GM10248 (cell line): ENCODE measurements around the gene CACNB4.

ENCODE experiments used
- CTCF ChIA-PET: fragments of 300-600 bp; sonication (Branson Sonifier 250); formaldehyde crosslinking; extraction: SDS; loops from one replicate; lab custom pipeline; 2021; ENCODE audit warnings: antibody characterized with exemption; lab: Yijun Ruan, JAX
- POLR2A ChIA-PET: fragments of 350-650 bp; sonication (Branson Sonifier 250); formaldehyde crosslinking; extraction: SDS; loops from one replicate; lab custom pipeline; 2020; ENCODE audit warnings: antibody characterized with exemption; lab: Yijun Ruan, JAX
- DNase-seq: peaks from one replicate; pipeline ENCODE4 v3.0.0; 2012; ENCODE audit errors: extremely low spot score
- CTCF ChIP-seq: IDR thresholded peaks from 2 replicates; pipeline ENCODE4 v1.5.1; 2012; ENCODE audit warnings: mild to moderate bottlenecking, low read depth; ENCODE audit errors: extremely low read depth, missing control alignments, control extremely low read depth

CACNB4 gene

GRCh38 chr2:151845481-151845880 lies 253.4 kb downstream of the CACNB4 start:
- ChIA-PET POLR2A (no interaction called here), CTCF (interaction anchor here (0.8 to 1.6 kb wide), 5 partner anchors 9 to 88 kb away, joined by 3 to 8 read pairs (median 4); partner anchors contain the start of gene ARL5A)
- no peak for TF ChIP-seq CTCF

GRCh38 chr2:151844211-151844896 lies 254.5 kb downstream of the CACNB4 start:
- ChIA-PET CTCF (interaction anchor here (0.9 to 1.5 kb wide), 2 partner anchors 10 to 181 kb away, joined by 3 to 4 read pairs; no protein-coding TSS in a partner anchor), POLR2A (no interaction called here)
- DNase-seq = no peak

More at GRCh38 chr2:151845481-151845880, 253.4 kb downstream of the CACNB4 start:
- no peak for DNase-seq

GRCh38 chr2:151843691-151844061 lies 255.2 kb downstream of the CACNB4 start:
- no peak for DNase-seq
- POLR2A ChIA-PET = no interaction called here
- TF ChIP-seq CTCF = no peak
- CTCF ChIA-PET = interaction anchor here (0.9 to 1.5 kb wide), 2 partner anchors 10 to 182 kb away, joined by 3 to 4 read pairs; no protein-coding TSS in a partner anchor

More at GRCh38 chr2:151844211-151844896, 254.5 kb downstream of the CACNB4 start:
- TF ChIP-seq CTCF = no peak

- DNase-seq = no peak
- ChIA-PET CTCF (interaction anchor here (1.3 kb wide), 2 partner anchors 8 to 12 kb away, joined by 3 read pairs; no protein-coding TSS in a partner anchor), POLR2A (no interaction called here)
- TF ChIP-seq CTCF = no peak
Observed at GRCh38 chr2:151842830-151843690, 255.8 kb downstream of the CACNB4 start.

GRCh38 chr2:151841047-151841424 lies 257.8 kb downstream of the CACNB4 start:
- TF ChIP-seq CTCF = no peak
- CTCF ChIA-PET = interaction anchor here (0.8 to 1.8 kb wide), 7 partner anchors 9 to 184 kb away, joined by 3 to 8 read pairs (median 4); partner anchors contain the start of gene ARL5A
- POLR2A ChIA-PET = interaction anchor here (0.9 to 1.9 kb wide), 2 partner anchors 13 to 22 kb away, joined by 5 to 8 read pairs; partner anchors contain the start of gene ARL5A
- DNase-seq = no peak
